ENCODE results near the gene FSIP1.

The FSIP1 gene

GRCh38 chr15:39720081-39720480, 62.6 kb downstream of the FSIP1 start:
- DNase-seq (ENCODE audit: low spot score): no peak

- DNase-seq (ENCODE audit: low spot score): no peak
Observed at GRCh38 chr15:39719109-39719508, 63.5 kb downstream of the FSIP1 start.

- no peak for DNase-seq (ENCODE audit: low spot score)
Observed at GRCh38 chr15:39717134-39717533, 65.5 kb downstream of the FSIP1 start.

DNA sequence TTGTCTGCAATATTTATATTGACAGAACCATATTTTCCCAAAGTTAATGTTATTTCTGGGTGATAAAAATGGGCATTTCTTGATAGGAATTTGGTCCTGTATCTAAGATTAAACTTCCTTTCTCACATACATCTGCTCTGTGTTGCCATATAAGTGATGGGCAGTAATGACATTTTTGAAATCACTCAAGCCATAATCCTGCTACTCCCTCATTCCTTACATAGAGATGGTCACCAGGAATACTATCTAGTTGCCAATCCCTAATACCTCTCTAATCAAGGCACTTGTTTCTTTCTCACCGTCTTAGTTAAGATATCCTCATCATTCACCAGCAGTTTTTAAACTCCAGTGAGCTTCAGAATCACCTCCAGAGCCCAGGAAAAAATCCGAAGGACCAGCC, 68.4 kb downstream of the FSIP1 start:
- no peak for DNase-seq (ENCODE audit: low spot score)

DNA sequence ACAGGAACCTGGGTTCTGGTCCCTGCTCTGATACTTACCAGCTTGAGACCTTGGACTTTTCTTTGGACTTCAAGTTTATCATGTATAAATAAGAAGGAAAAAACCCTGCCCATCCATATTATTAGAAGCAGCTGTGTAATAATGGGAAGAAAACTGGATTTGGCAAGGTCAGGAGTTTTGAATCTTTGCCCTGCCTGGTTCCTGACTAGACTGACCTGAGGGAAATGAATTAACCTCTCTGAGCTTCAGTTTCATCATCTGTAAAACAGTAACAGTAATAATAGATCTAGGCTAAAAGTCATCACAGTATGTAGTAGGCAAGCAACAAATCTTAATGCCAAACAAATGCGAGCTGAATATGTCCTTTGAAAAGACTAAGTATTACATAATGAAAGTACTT, 68.8 kb downstream of the FSIP1 start:
- DNase-seq (ENCODE audit: low spot score): no peak

- no peak for DNase-seq (ENCODE audit: low spot score)
Observed at GRCh38 chr15:39710681-39711080, 72.0 kb downstream of the FSIP1 start.

GRCh38 chr15:39709941-39710340, 72.7 kb downstream of the FSIP1 start:
- no peak for DNase-seq (ENCODE audit: low spot score)

DNA sequence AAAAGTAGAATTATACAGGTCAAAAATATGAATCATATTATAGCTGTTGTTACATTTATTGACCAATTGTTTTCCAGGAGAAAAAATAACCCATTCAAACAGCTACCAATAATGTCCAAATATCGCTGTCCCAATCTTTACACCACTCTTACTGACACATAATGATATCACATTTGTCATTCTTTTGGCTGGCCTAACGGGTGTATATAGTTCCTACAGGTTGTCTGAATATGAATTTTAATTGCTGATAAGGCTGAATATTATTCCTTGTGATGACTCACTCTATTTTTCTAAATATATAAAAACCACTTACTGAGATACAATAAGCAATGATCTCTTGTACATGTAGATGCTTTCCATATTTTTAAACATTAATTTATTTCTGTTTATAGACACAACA, 76.4 kb downstream of the FSIP1 start:
- DNase-seq (ENCODE audit: low spot score): no peak

DNA sequence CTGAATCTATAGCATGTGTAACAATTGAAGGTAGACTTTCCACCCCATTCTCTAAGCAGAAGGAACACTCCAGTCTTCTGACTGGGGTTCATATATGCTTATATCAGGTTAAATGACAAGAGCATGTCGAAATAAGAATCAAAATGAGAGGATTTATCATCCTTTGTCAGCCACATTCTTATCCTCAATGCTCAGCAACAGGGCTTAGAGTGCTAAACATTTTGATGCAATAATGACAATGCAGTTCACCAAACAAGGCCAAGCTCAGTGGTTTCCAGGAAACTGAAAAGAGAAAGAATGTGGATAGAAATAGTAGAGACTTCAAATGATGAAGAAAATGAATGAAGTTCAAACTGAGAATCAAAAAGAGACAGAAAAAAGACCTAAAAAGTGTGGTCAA, 78.0 kb downstream of the FSIP1 start:
- DNase-seq (ENCODE audit: low spot score): peak; percentile 4

DNA sequence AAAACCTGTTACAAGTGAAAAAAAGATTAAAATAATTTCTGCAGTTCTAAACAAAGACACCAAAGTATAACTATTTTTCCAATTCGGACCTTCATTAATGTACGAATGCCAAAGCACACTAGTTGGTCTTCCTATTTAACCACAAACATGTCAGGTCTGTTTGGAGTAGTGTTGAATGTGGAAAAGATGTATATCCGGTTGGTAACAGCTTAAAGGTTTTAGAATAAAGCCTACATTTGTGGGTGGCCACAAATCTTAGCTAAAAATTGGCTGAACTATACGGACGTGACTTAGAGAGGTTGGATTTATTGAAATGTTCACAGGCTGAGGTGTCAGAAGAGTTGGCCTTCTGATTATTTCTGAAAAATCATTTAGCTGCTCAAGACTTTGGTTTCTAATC, 78.4 kb downstream of the FSIP1 start:
- no peak for DNase-seq (ENCODE audit: low spot score)

DNA sequence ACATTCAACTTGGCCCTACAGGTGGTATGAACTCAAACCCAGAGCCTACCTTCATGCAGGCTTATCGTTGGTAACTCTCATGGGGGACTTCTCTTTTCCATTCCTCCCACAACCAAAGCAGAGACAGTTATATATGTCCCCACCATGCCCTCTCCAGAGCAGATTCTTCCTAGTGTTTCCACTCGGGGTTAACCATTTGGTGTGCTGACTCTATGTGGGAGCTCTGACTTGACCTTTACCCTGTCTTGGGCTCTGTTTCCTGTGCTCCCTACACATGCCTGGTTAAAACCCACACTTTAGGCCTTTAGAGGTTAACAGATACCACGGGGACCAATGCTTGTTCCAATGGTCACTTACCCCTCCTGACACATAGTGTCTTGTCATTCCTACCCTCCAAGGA, 80.7 kb downstream of the FSIP1 start:
- no peak for DNase-seq (ENCODE audit: low spot score)

GRCh38 chr15:39700375-39700700, 82.3 kb downstream of the FSIP1 start:
- no peak for DNase-seq (ENCODE audit: low spot score)

DNA sequence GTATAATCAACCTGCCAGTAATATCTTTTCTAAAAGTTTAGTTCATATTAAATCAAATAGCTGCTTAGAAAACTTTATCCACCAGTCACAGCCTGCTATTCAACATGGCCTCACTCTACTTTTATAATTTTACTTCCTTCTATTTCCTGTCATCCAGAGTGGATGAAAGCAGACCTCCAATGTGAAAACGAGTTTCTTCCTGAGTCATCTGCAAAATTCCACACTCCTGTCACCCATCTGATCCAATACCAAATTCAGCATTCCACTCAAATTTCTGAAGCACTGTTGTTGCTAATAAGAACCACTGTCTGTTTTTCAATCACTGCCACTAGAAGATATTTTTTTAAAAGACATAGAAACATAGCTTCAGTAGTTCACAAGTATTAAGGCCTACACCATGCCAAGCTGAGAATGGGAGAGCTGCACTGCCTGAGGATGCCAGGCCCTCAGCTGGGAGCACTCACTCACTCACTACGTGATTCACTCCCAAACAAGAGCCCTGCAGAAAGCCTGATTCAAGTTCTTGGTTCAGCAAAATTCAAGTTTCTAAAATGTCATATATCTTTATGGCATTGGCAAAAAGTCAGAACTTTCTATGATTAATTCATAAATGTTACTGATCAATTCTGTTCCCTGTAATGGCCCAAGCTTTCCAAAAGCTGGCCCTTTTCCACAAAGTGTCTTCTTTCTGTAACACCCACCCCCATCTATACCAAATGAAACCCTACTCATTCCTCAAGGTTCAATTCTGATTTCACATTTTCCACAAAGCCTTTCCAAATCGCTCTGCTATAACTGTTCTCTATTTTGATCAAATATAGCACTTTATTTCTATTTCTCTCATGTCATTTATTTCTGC, 82.9 kb downstream of the FSIP1 start:
- no peak for DNase-seq (ENCODE audit: low spot score)

DNA sequence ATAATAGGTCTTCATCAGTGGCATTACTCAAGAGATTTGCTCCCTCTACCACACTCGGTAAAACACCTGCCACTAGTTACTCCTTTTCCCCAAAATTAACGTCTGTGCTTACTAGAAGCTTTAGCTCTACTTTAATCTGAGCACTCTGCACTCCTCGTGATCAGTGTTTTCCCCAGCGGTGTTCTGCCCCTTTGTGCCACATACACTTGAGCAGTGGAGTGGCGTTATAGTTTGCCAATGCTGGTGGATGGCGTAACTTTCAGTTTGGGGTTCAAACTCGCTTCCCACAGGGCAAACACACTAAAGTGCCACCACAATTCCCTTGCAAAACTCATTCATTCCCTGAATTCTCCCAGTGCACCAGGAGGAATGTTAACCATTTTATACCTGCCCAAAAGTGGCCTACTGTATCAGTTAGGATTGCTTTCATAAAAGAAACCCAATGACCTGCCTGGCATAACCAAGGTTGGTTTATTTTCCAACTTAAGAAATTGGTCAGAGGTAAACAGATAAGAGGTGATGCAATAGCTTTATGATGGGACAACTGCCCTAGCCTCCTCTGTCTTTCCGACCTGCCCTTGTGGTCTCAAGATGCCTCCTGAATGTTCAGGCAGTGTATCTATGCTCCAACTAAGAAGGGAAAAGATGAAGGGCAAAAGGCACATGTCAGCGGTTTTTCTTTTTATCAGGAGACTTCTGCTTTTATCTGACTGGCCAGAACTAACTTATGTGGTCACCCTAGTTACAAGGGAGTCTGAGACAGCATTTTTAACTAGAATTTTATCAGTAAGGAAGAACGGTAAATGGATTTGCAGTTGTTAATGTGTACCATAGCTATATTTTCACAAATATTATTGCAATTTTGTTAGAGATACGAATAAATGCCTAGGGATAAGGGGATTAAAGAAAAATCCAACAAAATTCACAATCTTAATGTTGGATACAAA, 83.9 kb downstream of the FSIP1 start:
- no peak for DNase-seq (ENCODE audit: low spot score)

- DNase-seq (ENCODE audit: low spot score): no peak
Observed at GRCh38 chr15:39697509-39697908, 85.1 kb downstream of the FSIP1 start.

- DNase-seq (ENCODE audit: low spot score): no peak
Observed at GRCh38 chr15:39695793-39696192, 86.8 kb downstream of the FSIP1 start.

DNA sequence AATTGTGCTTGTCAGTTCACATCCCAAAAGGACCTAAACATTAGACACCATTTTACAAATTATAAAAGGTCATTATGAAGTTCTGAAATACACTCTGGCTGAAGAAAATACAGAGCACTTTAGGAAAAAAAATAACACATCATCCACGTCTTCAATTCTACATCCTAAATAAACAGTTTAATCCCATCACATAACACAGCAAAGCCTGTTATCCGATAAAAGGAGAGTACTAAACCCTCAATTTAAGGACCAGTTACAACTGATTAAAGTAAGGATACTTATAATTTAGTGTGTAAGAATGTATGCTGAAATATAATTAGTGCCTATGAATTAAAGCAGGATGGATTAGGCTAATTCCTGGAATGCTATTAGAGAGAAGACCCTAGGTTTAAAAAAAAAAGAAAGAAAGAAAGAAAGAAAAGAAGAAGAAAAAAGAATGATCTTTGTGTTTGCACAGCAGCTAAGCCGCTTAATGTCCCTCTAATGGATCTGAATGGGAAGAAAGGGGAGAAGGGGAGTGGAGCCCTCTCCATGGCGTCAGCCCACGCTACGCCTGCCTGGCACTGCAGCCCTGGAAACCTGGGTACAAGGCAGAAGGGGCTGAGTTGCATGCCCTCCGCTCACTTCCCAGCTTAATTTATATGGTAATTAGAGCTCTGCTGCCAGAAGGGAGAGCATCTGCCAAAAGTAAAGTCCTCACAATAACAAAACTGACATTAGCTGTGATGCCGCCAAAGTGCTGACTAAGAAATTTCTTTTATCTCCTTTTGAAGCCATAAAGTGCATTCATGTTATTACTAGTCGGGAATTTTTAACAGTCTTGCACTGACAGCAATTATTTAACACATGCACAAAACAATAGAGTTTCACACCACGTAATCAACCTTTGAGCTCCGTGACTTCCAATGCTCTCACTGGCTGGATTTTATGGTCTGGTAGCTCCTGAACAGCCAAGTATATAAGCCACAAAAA, 90.0 kb downstream of the FSIP1 start:
- DNase-seq (ENCODE audit: low spot score): peak; percentile 82

DNA sequence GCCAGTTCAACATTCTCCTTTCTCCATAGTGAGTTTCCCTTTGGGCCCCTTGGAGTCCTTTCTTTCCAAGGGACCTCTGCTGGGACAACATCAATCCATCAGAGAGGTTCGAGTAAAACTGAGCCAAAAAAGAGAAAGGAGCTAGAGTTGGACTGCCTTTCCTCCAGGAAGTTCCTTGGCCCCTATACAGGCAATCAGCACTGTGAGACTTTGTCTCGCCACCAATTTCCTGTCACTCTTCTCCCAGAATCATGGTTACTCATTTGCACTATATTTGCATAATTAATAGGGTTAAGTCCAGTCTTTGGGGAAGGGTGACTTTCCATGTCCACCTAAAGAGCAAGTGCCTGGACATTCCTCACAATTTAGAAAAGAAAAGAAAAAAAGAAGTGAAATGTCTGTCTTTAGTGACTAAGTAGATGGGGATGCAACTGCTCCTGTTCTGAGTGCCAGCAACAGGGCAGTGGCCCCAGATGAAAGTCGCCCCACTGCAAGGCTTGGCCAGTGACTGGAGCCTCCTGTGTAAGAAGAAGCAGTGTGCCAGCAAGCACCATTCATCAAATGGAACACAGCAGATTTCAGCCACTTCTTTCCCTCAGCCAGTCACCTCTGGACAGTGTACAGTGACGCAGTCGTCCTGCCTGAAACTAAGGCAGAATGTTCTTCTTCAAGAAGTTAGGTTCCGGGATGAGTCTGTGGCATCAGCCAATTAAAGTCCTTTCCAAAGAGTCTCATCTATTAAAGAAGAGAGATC, 91.6 kb downstream of the FSIP1 start:
- peak; percentile 17 for DNase-seq (ENCODE audit: low spot score)

DNA sequence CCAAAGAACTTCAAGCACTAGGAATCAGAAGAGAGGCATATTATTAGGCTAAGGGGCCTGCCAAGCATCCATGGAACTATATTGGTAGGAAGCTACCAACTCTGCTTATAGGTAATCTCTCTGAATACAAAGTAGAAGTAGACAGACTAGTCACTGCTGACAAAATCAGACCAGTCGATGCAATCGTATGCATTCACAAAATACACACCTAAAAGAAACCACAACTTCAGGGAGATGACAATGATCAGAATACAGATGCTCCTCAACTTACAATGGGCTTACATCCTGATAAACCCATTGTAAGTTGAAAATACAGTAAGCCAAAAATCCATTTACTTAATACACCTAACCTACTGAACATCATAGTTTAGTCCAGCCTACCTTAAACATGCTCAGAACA, 94.7 kb downstream of the FSIP1 start:
- DNase-seq (ENCODE audit: low spot score): no peak

DNA sequence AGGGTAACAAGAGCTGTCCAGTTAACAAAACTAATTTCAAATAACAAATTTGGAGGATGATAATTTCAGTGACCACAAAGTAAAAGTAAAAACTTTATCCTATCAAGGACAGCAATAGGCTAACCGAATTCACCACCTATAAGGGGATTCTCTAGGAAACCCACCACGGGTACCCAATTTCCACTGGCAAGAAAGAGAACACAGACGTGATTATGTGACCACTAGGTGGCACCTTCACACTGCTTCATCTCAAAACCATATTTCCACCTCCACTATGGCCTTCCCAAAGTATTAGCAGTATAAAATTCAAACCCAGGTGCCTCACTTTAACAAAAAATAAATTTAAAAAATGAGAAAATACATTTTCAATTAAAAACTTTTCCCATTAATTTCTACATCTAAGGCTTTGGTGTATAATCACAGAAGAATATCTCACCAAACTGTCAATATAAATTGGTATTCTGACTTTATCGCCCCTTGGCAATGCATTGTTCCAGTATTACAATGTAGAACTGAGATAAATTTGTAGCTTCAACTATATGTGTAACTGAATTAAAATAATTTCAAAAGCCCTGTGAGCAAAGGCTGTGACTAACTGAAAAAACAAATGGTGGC, 96.5 kb downstream of the FSIP1 start:
- peak; percentile 76 for DNase-seq (ENCODE audit: low spot score)

DNA sequence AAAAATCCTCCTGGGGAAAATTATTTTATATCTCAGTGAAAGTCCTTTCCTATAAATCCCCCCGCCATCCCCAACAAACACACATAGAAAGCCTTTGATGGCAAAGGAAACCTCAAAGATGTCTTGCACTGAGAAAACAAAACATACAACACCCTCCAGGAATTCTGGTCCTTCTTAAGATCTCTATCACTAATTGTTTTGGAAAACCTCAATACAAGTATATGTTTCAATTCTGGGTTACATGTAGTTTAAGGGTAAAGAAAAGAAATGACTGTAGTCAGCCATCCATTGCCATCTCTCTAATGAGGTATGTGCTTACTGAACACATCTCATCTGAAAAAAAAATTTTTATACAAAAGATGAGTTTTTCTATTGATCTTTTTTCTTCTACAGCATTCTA, 97.3 kb downstream of the FSIP1 start:
- DNase-seq (ENCODE audit: low spot score): no peak
